ENCODE data around the gene THOC2.

THOC2 gene

DNA sequence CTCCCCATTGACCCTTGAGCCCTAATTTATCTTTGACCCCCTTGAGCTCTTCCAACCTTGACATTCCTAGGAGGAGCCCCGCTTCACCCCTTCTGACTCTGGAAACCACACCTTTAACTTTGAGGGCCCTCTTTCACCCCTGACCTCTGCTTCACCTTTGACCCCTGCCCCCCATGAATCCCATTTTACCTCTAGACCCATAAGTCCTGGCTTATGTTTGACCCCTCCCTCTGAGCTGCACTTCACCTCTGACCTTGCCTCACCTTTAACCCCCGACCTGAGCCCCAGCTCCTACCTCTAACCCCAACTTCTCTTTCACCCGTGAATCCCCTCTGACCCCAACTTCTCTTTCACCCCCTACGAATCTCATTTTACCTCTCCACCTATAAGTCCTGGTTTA lies 169.7 kb downstream of the THOC2 start:
- no peak for DNase-seq (ENCODE audit: extremely low spot score)
- TF ChIP-seq TARDBP (IDR thresholded peaks at IDR 0.05) (no peak), FOXK2 (IDR thresholded peaks at IDR 0.05) (no peak), ARNT (IDR thresholded peaks at IDR 0.05) (no peak), SP1 (IDR thresholded peaks at IDR 0.05) (no peak), L3MBTL2 (conservative IDR thresholded peaks at IDR 0.05) (no peak), HDGF (IDR thresholded peaks at IDR 0.05; ENCODE audit: borderline replicate concordance) (no peak), FOXA1 (IDR thresholded peaks at IDR 0.05) (no peak), ELF4 (IDR thresholded peaks at IDR 0.05) (no peak), BHLHE40 (IDR thresholded peaks at IDR 0.05; ENCODE audit: borderline replicate concordance) (no peak), ZNF384 (IDR thresholded peaks at IDR 0.05) (no peak), FOXM1 (IDR thresholded peaks at IDR 0.05; ENCODE audit: borderline replicate concordance) (no peak), CTBP1 (IDR thresholded peaks at IDR 0.05; ENCODE audit: borderline replicate concordance) (no peak), NFRKB (IDR thresholded peaks at IDR 0.05) (no peak), SUZ12 (IDR thresholded peaks at IDR 0.05) (no peak)
- TF ChIP-seq, protein P1, sequence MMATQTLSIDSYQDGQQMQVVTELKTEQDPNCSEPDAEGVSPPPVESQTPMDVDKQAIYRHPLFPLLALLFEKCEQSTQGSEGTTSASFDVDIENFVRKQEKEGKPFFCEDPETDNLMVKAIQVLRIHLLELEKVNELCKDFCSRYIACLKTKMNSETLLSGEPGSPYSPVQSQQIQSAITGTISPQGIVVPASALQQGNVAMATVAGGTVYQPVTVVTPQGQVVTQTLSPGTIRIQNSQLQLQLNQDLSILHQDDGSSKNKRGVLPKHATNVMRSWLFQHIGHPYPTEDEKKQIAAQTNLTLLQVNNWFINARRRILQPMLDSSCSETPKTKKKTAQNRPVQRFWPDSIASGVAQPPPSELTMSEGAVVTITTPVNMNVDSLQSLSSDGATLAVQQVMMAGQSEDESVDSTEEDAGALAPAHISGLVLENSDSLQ (IDR thresholded peaks at IDR 0.05): no peak
- ChIA-PET CTCF (no interaction called here), POLR2A (no interaction called here)

DNA sequence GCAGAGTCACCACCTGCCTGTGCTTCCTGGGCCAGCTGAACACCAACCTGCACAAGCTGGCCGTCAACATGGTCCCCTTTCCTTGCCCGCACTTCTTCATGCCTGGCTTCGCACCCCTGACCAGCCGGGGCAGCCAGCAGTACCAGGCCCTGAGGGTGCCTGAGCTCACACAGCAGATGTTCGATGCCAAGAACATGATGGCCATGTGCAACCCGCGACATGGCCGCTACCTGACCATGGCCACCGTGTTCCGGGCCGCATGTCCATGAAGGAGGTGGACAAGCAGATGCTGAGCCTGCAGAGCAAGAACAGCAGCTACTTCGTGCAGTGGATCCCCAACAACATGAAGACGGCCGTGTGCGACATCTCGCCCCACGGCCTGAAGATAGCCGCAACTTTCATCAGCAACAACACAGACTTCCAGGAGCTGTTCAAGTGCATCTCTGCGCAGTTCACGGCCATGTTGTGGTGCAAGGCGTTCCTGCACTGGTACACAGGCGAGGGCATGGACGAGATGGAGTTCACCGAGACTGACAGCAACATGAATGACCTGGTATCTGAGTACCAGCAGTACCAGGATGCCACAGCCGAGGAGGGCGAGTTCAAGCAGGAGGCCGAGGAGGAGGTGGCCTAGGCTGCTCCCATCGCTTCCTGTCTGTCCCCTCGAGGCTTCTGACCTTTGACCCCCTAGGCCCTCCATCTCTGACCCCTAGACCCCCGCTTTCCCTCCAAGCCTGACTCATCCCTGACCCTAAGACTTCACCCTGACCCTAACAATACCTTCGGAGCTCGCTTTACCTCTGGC lies 170.3 kb downstream of the THOC2 start:
- no peak for DNase-seq (ENCODE audit: extremely low spot score)
- ChIA-PET CTCF (no interaction called here), POLR2A (no interaction called here)
- TF ChIP-seq FOXK2 (IDR thresholded peaks at IDR 0.05) (no peak), SP1 (IDR thresholded peaks at IDR 0.05) (no peak), ELF4 (IDR thresholded peaks at IDR 0.05) (no peak), FOXM1 (IDR thresholded peaks at IDR 0.05; ENCODE audit: borderline replicate concordance) (no peak), CTBP1 (IDR thresholded peaks at IDR 0.05; ENCODE audit: borderline replicate concordance) (no peak), FOXA1 (IDR thresholded peaks at IDR 0.05) (no peak), ARNT (IDR thresholded peaks at IDR 0.05) (no peak), LEF1 (IDR thresholded peaks at IDR 0.05; ENCODE audit: borderline replicate concordance) (no peak), BHLHE40 (IDR thresholded peaks at IDR 0.05; ENCODE audit: borderline replicate concordance) (no peak), HDGF (IDR thresholded peaks at IDR 0.05; ENCODE audit: borderline replicate concordance) (no peak), NFRKB (IDR thresholded peaks at IDR 0.05) (no peak), SUZ12 (IDR thresholded peaks at IDR 0.05) (no peak), ZNF384 (IDR thresholded peaks at IDR 0.05) (no peak), L3MBTL2 (conservative IDR thresholded peaks at IDR 0.05) (no peak)
- TF ChIP-seq, protein P1 (IDR thresholded peaks at IDR 0.05): no peak

DNA sequence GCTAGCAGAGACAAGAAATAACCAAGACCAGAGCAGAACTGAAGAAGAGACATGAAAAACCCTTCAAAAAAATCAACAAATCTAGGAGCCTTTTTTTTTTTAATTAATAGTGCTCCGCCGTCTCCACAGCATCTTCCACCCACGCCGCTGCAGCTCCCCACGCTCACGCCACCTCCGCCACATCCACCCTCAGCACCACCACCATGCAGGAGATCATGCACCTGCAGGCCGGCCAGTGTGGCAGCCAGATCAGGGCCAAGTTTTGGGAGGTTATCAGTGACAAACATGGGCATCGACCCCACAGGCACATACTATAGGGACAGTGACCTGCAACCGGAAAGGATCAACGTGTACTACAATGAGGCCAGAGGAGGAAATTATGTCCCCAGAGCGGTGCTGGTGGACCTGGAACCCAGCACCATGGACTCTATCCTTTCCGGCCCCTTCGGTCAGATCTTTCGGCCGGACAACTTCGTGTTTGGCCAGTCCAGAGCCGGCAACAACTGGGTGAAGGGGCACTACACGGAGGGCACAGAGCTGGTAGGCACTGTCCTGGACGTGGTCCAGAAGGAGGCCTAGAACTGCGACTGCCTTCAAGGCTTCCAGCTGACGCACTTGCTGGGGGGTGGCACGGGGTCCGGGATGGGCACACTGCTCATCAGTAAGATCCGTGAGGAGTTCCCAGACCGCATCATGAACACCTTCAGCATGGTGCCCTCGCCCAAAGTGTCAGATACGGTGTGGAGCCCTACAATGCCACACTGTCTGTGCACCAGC lies 171.2 kb downstream of the THOC2 start:
- TF ChIP-seq LEF1 (IDR thresholded peaks at IDR 0.05; ENCODE audit: borderline replicate concordance) (no peak), SP1 (IDR thresholded peaks at IDR 0.05) (no peak), ZNF384 (IDR thresholded peaks at IDR 0.05) (no peak), TARDBP (IDR thresholded peaks at IDR 0.05) (no peak), HDGF (IDR thresholded peaks at IDR 0.05; ENCODE audit: borderline replicate concordance) (no peak), L3MBTL2 (conservative IDR thresholded peaks at IDR 0.05) (no peak), CTBP1 (IDR thresholded peaks at IDR 0.05; ENCODE audit: borderline replicate concordance) (no peak), BHLHE40 (IDR thresholded peaks at IDR 0.05; ENCODE audit: borderline replicate concordance) (no peak), SUZ12 (IDR thresholded peaks at IDR 0.05) (no peak), FOXA1 (IDR thresholded peaks at IDR 0.05) (no peak), ARNT (IDR thresholded peaks at IDR 0.05) (no peak), ELF4 (IDR thresholded peaks at IDR 0.05) (no peak), NFRKB (IDR thresholded peaks at IDR 0.05) (no peak)
- ChIA-PET CTCF (no interaction called here), POLR2A (no interaction called here)
- DNase-seq (ENCODE audit: extremely low spot score): no peak

DNA sequence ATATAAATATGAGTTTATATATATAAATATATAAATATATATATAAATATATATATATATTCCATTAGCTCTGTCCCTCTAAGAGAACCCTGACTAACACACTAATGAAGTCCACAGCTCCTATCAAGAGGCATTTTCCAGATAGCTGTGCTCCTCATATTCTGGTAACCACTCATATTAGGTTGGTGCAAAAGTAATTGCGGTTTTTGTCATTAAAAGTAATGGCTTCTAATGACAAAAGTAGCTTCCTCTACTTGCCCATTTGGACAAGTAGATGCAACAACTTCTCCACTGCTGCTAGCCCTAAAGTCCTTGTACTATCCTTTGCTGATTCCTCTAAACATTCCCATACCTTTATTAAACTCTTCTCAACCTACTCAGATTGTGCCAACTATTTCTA lies 182.0 kb downstream of the THOC2 start:
- ChIA-PET POLR2A (no interaction called here), CTCF (no interaction called here)
- no peak for TF ChIP-seq BHLHE40 (IDR thresholded peaks at IDR 0.05; ENCODE audit: borderline replicate concordance)
- TF ChIP-seq, protein P1 (IDR thresholded peaks at IDR 0.05): no peak
- no peak for TF ChIP-seq FOXA1 (IDR thresholded peaks at IDR 0.05)
- no peak for TF ChIP-seq FOXM1 (IDR thresholded peaks at IDR 0.05; ENCODE audit: borderline replicate concordance)
- TF ChIP-seq ELF4 (IDR thresholded peaks at IDR 0.05): peak; percentile 91
- DNase-seq (ENCODE audit: extremely low spot score): no peak

Data from HEK293T (cell line).